COR-L47 (cell line): ENCODE data around the gene SCRT2.
"Not testable (repeated sequence)": the region's sequence is repeated elsewhere in the genome, so short reads cannot be mapped to it uniquely, and the experiment has no call there.

Experiments
- DNase-seq: peaks from one replicate; lab custom pipeline; 2025; lab: John Stamatoyannopoulos, UW

Gene SCRT2

GRCh38 chr20:675453-676314, at the start of gene SCRT2:
Gene SCRT2 (minus strand): TSS chr20:675802. CDS start chr20:675601, 201 bp downstream.
- peak; percentile 30 for DNase-seq

- not testable (repeated sequence) for DNase-seq
Measured at GRCh38 chr20:724797-725196, 49.2 kb upstream of the SCRT2 start.

- no peak for DNase-seq
Measured at GRCh38 chr20:723756-724155, 48.2 kb upstream of the SCRT2 start.

GRCh38 chr20:722822-723644, 47.4 kb upstream of the SCRT2 start:
- no peak for DNase-seq

GRCh38 chr20:721876-722275, 46.3 kb upstream of the SCRT2 start:
- DNase-seq = no peak

- DNase-seq = no peak
Measured at GRCh38 chr20:719816-720215, 44.2 kb upstream of the SCRT2 start.

- DNase-seq = no peak
Measured at GRCh38 chr20:719068-719467, 43.5 kb upstream of the SCRT2 start.

- no peak for DNase-seq
Measured at GRCh38 chr20:717832-718231, 42.2 kb upstream of the SCRT2 start.

- DNase-seq = no peak
Measured at GRCh38 chr20:717271-717670, 41.7 kb upstream of the SCRT2 start.

GRCh38 chr20:714453-714852, 38.9 kb upstream of the SCRT2 start:
- no peak for DNase-seq

GRCh38 chr20:711576-711975, 36.0 kb upstream of the SCRT2 start:
- DNase-seq = no peak

GRCh38 chr20:710780-711450, 35.3 kb upstream of the SCRT2 start:
- DNase-seq = no peak

GRCh38 chr20:709991-710779, 34.6 kb upstream of the SCRT2 start:
- DNase-seq = peak; percentile 12

GRCh38 chr20:709423-709822, 33.8 kb upstream of the SCRT2 start:
- peak; percentile 81 for DNase-seq

GRCh38 chr20:708956-709355, 33.4 kb upstream of the SCRT2 start:
- DNase-seq = no peak

GRCh38 chr20:707451-708110, 32.0 kb upstream of the SCRT2 start:
- DNase-seq = no peak

GRCh38 chr20:706366-706885, 30.8 kb upstream of the SCRT2 start:
- DNase-seq = no peak

GRCh38 chr20:704726-705125, 29.1 kb upstream of the SCRT2 start:
- no peak for DNase-seq

GRCh38 chr20:703426-703825, 27.8 kb upstream of the SCRT2 start:
- DNase-seq = no peak

GRCh38 chr20:703006-703405, 27.4 kb upstream of the SCRT2 start:
- DNase-seq = no peak
